KMS-11 (cell line): ENCODE results near the gene ARHGEF19.

Experiments used
- H2AFZ ChIP-seq: fragments of 200-600 bp; sonication (generic); 2 replicates; pipeline ENCODE4 v1.6.1; 2016; ENCODE audit warnings: antibody characterized with exemption, mixed run types, low read depth
- H3K27ac ChIP-seq: fragments of 200-600 bp; sonication (generic); 2 replicates; pipeline ENCODE4 v1.6.1; 2016; ENCODE audit warnings: mild to moderate bottlenecking, mixed run types
- H3K27me3 ChIP-seq: fragments of 200-600 bp; sonication (generic); 2 replicates; pipeline ENCODE4 v1.6.1; 2017; ENCODE audit warnings: mild to moderate bottlenecking, low read depth, mixed run types, moderate library complexity; ENCODE audit not compliant: insufficient read depth
- H3K36me3 ChIP-seq: fragments of 200-600 bp; sonication (generic); 2 replicates; pipeline ENCODE4 v1.6.1; 2017; ENCODE audit warnings: mild to moderate bottlenecking, mixed run types; ENCODE audit not compliant: insufficient read depth
- H3K4me1 ChIP-seq: fragments of 200-600 bp; sonication (generic); 2 replicates; pipeline ENCODE4 v1.6.1; 2016; ENCODE audit warnings: mild to moderate bottlenecking, low read depth, mixed run types; ENCODE audit not compliant: poor library complexity, severe bottlenecking
- H3K4me2 ChIP-seq: fragments of 200-600 bp; sonication (generic); 2 replicates; pipeline ENCODE4 v1.7.0; 2016; ENCODE audit warnings: mild to moderate bottlenecking, mixed run types
- H3K4me3 ChIP-seq: fragments of 200-600 bp; sonication (generic); IDR thresholded peaks from 2 replicates; pipeline ENCODE4 v1.6.1; 2017; ENCODE audit warnings: low read depth, low read length, mixed read lengths; ENCODE audit not compliant: insufficient read depth
- H3K79me2 ChIP-seq: fragments of 200-600 bp; sonication (generic); 2 replicates; pipeline ENCODE4 v1.6.1; 2016; ENCODE audit warnings: low read depth, mixed run types; ENCODE audit not compliant: insufficient read depth
- H3K9ac ChIP-seq: fragments of 200-600 bp; sonication (generic); 2 replicates; pipeline ENCODE4 v1.6.1; 2016; ENCODE audit warnings: mild to moderate bottlenecking, mixed run types
- H4K20me1 ChIP-seq: fragments of 200-600 bp; sonication (generic); 2 replicates; pipeline ENCODE4 v1.6.1; 2016; ENCODE audit warnings: mild to moderate bottlenecking, mixed run types; ENCODE audit not compliant: insufficient read depth
- CTCF ChIP-seq: fragments of 200-600 bp; sonication (generic); conservative IDR thresholded peaks from 2 replicates; pipeline ENCODE4 v1.6.1; 2017; ENCODE audit warnings: low read depth, mild to moderate bottlenecking, antibody characterized with exemption, low read length, moderate library complexity, mixed read lengths

ARHGEF19 gene

GRCh38 chr1:16178596-16179497 lies 33.6 kb downstream of the ARHGEF19 start:
- H3K4me2 ChIP-seq: no peak overlapping the region
- H3K79me2 ChIP-seq: no peaks in the 10 kb centered on the region
- no peak overlapping the region for H3K9ac ChIP-seq
- H3K4me1 ChIP-seq: peaks cover under 1% of the 10 kb centered on the region
- no peak for TF ChIP-seq CTCF
- H3K36me3 ChIP-seq: no peaks in the 10 kb centered on the region
- H2AFZ ChIP-seq: no peak overlapping the region
- no peaks in the 10 kb centered on the region for H3K27me3 ChIP-seq
- no peak overlapping the region for H3K27ac ChIP-seq
- H4K20me1 ChIP-seq: no peaks in the 10 kb centered on the region
- no peak overlapping the region for H3K4me3 ChIP-seq

DNA sequence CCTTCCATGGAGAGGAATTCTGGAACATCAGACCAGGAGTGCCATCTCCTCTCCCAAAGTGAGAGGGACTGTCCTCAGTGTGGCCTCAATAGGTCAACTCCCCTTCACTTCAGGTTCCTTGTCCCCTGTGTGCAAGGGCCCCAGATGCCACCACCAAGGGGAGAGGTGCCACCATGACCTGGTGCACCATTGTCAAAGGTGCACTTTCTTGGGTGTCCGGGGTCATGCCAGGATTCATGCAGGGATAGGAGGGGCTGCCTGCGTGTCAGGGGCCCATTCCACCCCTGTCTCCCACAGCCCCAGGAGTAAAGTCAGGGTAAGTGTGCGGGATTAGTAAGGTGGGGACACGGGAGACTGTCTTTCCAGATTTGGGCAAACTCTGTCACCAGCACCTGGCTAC lies 35.1 kb downstream of the ARHGEF19 start:
- Histone ChIP-seq H3K9ac (no peak overlapping the region), H3K4me3 (no peak overlapping the region), H3K79me2 (no peaks in the 10 kb centered on the region), H3K36me3 (no peaks in the 10 kb centered on the region), H3K4me2 (no peak overlapping the region), H3K27me3 (no peaks in the 10 kb centered on the region), H3K27ac (no peak overlapping the region), H4K20me1 (no peaks in the 10 kb centered on the region), H3K4me1 (peaks cover 7% of the 10 kb centered on the region), H2AFZ (no peak overlapping the region)
- TF ChIP-seq CTCF: no peak

DNA sequence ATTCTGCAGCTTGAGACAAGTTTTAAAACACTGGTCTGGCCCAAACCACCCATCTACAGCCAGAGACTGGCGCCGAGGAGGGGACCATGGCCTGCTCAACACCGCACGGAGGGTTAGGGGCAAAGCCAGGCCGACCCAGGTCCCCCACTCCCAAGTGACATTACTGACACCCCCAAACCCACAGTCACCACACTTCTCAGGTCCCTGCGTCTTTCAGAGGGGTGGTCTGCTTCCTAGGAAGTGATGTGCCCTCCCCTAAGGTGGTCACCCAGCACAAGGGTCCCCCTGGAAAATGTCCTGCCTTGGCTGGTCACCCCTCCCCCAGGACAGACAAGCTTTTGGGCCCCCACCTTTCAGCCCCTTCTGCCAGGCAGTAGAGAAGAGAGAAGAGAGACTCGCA lies 35.8 kb downstream of the ARHGEF19 start:
- no peak overlapping the region for H3K9ac ChIP-seq
- H3K4me3 ChIP-seq: no peak overlapping the region
- H2AFZ ChIP-seq: no peak overlapping the region
- H3K4me2 ChIP-seq: no peak overlapping the region
- no peaks in the 10 kb centered on the region for H3K27me3 ChIP-seq
- H3K36me3 ChIP-seq: no peaks in the 10 kb centered on the region
- H4K20me1 ChIP-seq: no peaks in the 10 kb centered on the region
- TF ChIP-seq CTCF: no peak
- peaks cover 7% of the 10 kb centered on the region for H3K4me1 ChIP-seq
- no peaks in the 10 kb centered on the region for H3K79me2 ChIP-seq
- no peak overlapping the region for H3K27ac ChIP-seq

- Histone ChIP-seq H2AFZ (no peak overlapping the region), H4K20me1 (no peaks in the 10 kb centered on the region), H3K27ac (no peak overlapping the region), H3K4me2 (no peak overlapping the region), H3K36me3 (no peaks in the 10 kb centered on the region), H3K27me3 (no peaks in the 10 kb centered on the region), H3K4me3 (no peak overlapping the region), H3K4me1 (peaks cover 7% of the 10 kb centered on the region), H3K9ac (no peak overlapping the region), H3K79me2 (no peaks in the 10 kb centered on the region)
- no peak for TF ChIP-seq CTCF
Measured at GRCh38 chr1:16175610-16176553, 36.6 kb downstream of the ARHGEF19 start.
